H1 (cell line): ENCODE measurements around the gene MYH7. TPM values are rescaled to one million over a fixed set of nuclear protein-coding genes. Genes with fewer than 3 reads are reported as not detected.

Experiments
- E2F6 ChIP-seq: IDR thresholded peaks from 2 replicates; pipeline ENCODE4 v1.6.1; 2012; ENCODE audit warnings: inconsistent platforms
- polyA plus RNA-seq, 7 experiments: library from polyadenylated mRNA; depleted of rRNA in 3 of 7; stranded (reverse) in 5 of 7; unstranded in 2 of 7; fragments of >200 nt in 5 of 7; fragments of 200-250 nt in 2 of 7; gene quantifications; 1 replicate in 5 of 7; 2 replicates in 1 of 7; 4 replicates in 1 of 7; pipeline versions ENCODE4 v1.2.1 to v1.2.3, GENCODE V29; 2011 to 2013; ENCODE audit warnings: missing spikeins in 2 of 7, mixed read lengths in 2 of 7
- total RNA-seq: library from RNA; stranded (reverse); fragmentation: NEBNext Ultra II Directional; extraction: Animal tissue kit (Norgen Biotek cat#: 25700); gene quantifications from 2 replicates; pipeline ENCODE4 v1.2.1, GENCODE V29; 2021

The MYH7 gene
- total and polyA plus RNA-seq, 2 of the 8 experiments (the other 6 are each of a cell fraction or from before 2014, with no cell fraction given): not detected

- no peak for TF ChIP-seq E2F6
These were observed 35.5 kb upstream of the MYH7 start (continued) for GRCh38 chr14:23470947-23471346.
